Esophagus squamous epithelium (tissue), 5 donors: ENCODE results near the gene PDGFD. TPM values are rescaled to one million over a fixed set of nuclear protein-coding genes. Genes with fewer than 3 reads are reported as not detected.

Experiments
- DNase-seq: peaks from one replicate; lab custom pipeline; 2025; lab: John Stamatoyannopoulos, UW
- H3K27ac ChIP-seq, 4 donors: fragments of 200-600 bp; sonication (generic); one replicate each; pipeline ENCODE4 v1.5.1; 2016 to 2019; ENCODE audit warnings: mild to moderate bottlenecking in 1 of 4
- H3K27me3 ChIP-seq, 4 donors: fragments of 200-600 bp; sonication (generic); 1 replicate in 3 of 4; 2 replicates in 1 of 4; pipeline versions ENCODE4 v1.5.1 to v1.6.0; 2017 to 2021; ENCODE audit warnings: antibody characterized with exemption in 1 of 4
- H3K36me3 ChIP-seq, 3 donors: fragments of 200-600 bp; sonication (generic); one replicate each; pipeline ENCODE4 v1.5.1; 2016 to 2019
- H3K4me1 ChIP-seq, 3 donors: fragments of 200-600 bp; sonication (generic); one replicate each; pipeline ENCODE4 v1.5.1; 2017 to 2019
- H3K4me3 ChIP-seq, 4 donors: fragments of 200-600 bp; sonication (generic); 1 replicate in 3 of 4; 2 replicates in 1 of 4; pipeline ENCODE4 v1.5.1; 2016 to 2019; ENCODE audit warnings: mild to moderate bottlenecking in 2 of 4, moderate library complexity in 1 of 4
- H3K9me3 ChIP-seq, 3 donors: fragments of 200-600 bp; sonication (generic); one replicate each; pipeline ENCODE4 v1.5.1; 2016 to 2019
- CTCF ChIP-seq, 6 experiments: fragments of 450-650 bp in 4 of 6; fragments of 200-600 bp in 2 of 6; sonication (generic) in 2 of 6; IDR thresholded peaks; one replicate each; pipeline ENCODE4 v1.5.1; 2016 to 2019; ENCODE audit warnings: antibody characterized with exemption in 6 of 6, mild to moderate bottlenecking in 4 of 6, moderate library complexity in 4 of 6
- POLR2A ChIP-seq, 4 donors: fragments of 450-650 bp; IDR thresholded peaks; one replicate each; pipeline ENCODE4 v1.6.1; 2017; ENCODE audit warnings: antibody characterized with exemption in 4 of 4, mild to moderate bottlenecking in 4 of 4, moderate library complexity in 3 of 4
- WGBS, 2 donors: methylation state at CpG; one replicate each; pipeline ENCODE4 v1.1.5; 2018; 5-methylcytosine and 5-hydroxymethylcytosine counted together
- intact Hi-C: fragments of 100-400 bp; cut with DNase I; formaldehyde crosslinking; loops from one replicate; pipeline ENCODE4 v1.15.0; 2022
- total RNA-seq, 4 donors: library from RNA; depleted of rRNA; stranded (reverse); fragments of >200 nt; gene quantifications; one replicate each; pipeline ENCODE4 v1.1.0, GENCODE V29; 2016
- donor health status: DM: yes; HTN: yes; CAD: no.

The PDGFD gene
- total RNA-seq, 4 donors from 2014 or later: 0.27 to 1.9 (median 1.1) TPM

GRCh38 chr11:104152941-104153505 lies 10.9 kb downstream of the PDGFD start:
- Histone ChIP-seq H3K36me3 (no peaks in the 10 kb centered on the region), H3K4me1 (no peaks in the 10 kb centered on the region), H3K27ac (no peak overlapping the region), H3K9me3 (no peaks in the 10 kb centered on the region), H3K27me3 (no peaks in the 10 kb centered on the region), H3K4me3 (no peak overlapping the region)
- intact Hi-C loops: no loop called here
- no peak for DNase-seq
- TF ChIP-seq POLR2A (IDR thresholded peaks at IDR 0.05) (no peak), CTCF (IDR thresholded peaks at IDR 0.05) (no peak)

- Histone ChIP-seq H3K9me3 (no peaks in the 10 kb centered on the region), H3K27me3 (no peaks in the 10 kb centered on the region), H3K36me3 (no peaks in the 10 kb centered on the region), H3K4me3 (no peak overlapping the region), H3K27ac (no peak overlapping the region), H3K4me1 (no peaks in the 10 kb centered on the region)
- no peak for DNase-seq
- intact Hi-C loops: no loop called here
- TF ChIP-seq POLR2A (IDR thresholded peaks at IDR 0.05) (no peak), CTCF (IDR thresholded peaks at IDR 0.05) (peak in 4 of 6 experiments; percentile 27 to 48 (median 29))
- 56 to 66% methylated on average over 8 of the region's 8 CpGs for WGBS, 2 donors
Observed at GRCh38 chr11:104151404-104152204, 12.3 kb downstream of the PDGFD start.

- 63 to 64% methylated on average over 2 of the region's 2 CpGs for WGBS, 2 donors
- no peak overlapping the region for H3K4me3 ChIP-seq
- TF ChIP-seq POLR2A (IDR thresholded peaks at IDR 0.05) (no peak), CTCF (IDR thresholded peaks at IDR 0.05) (no peak)
- H3K9me3 ChIP-seq: no peaks in the 10 kb centered on the region
- no peak overlapping the region for H3K27ac ChIP-seq
- no peaks in the 10 kb centered on the region for H3K36me3 ChIP-seq
- DNase-seq: no peak
- intact Hi-C loops: no loop called here
- no peaks in the 10 kb centered on the region for H3K4me1 ChIP-seq
- no peaks in the 10 kb centered on the region for H3K27me3 ChIP-seq
Observed at GRCh38 chr11:104148706-104149105, 15.2 kb downstream of the PDGFD start.

- 40 to 41% methylated on average over 2 of the region's 2 CpGs for WGBS, 2 donors
- Histone ChIP-seq H3K4me1 (no peaks in the 10 kb centered on the region), H3K27me3 (no peaks in the 10 kb centered on the region), H3K27ac (no peak overlapping the region), H3K4me3 (no peak overlapping the region), H3K9me3 (no peaks in the 10 kb centered on the region), H3K36me3 (no peaks in the 10 kb centered on the region)
- no peak for DNase-seq
- intact Hi-C loops: no loop called here
- no peak for TF ChIP-seq POLR2A (IDR thresholded peaks at IDR 0.05)
- no peak for TF ChIP-seq CTCF (IDR thresholded peaks at IDR 0.05)
Observed at GRCh38 chr11:104148074-104148473, 15.9 kb downstream of the PDGFD start.

- TF ChIP-seq CTCF (IDR thresholded peaks at IDR 0.05): no peak
- TF ChIP-seq POLR2A (IDR thresholded peaks at IDR 0.05): no peak
- H3K36me3 ChIP-seq: no peaks in the 10 kb centered on the region
- H3K4me3 ChIP-seq: no peak overlapping the region
- DNase-seq: no peak
- H3K27me3 ChIP-seq: no peaks in the 10 kb centered on the region
- intact Hi-C loops: no loop called here
- no peaks in the 10 kb centered on the region for H3K9me3 ChIP-seq
- no peaks in the 10 kb centered on the region for H3K4me1 ChIP-seq
- no peak overlapping the region for H3K27ac ChIP-seq
- 55 to 74% methylated on average over 3 of the region's 3 CpGs for WGBS, 2 donors
Observed at GRCh38 chr11:104146943-104147342, 17.0 kb downstream of the PDGFD start.
